GM21576 (cell line): ENCODE results near the gene RELL2.

Experiments used
- ATAC-seq: cut with Tn5 transposase; IDR thresholded peaks from one replicate; pipeline ENCODE4 v1.9.1; 2021; ENCODE audit warnings: mild to moderate bottlenecking, moderate library complexity; ENCODE audit not compliant: unreplicated experiment

Gene RELL2

DNA sequence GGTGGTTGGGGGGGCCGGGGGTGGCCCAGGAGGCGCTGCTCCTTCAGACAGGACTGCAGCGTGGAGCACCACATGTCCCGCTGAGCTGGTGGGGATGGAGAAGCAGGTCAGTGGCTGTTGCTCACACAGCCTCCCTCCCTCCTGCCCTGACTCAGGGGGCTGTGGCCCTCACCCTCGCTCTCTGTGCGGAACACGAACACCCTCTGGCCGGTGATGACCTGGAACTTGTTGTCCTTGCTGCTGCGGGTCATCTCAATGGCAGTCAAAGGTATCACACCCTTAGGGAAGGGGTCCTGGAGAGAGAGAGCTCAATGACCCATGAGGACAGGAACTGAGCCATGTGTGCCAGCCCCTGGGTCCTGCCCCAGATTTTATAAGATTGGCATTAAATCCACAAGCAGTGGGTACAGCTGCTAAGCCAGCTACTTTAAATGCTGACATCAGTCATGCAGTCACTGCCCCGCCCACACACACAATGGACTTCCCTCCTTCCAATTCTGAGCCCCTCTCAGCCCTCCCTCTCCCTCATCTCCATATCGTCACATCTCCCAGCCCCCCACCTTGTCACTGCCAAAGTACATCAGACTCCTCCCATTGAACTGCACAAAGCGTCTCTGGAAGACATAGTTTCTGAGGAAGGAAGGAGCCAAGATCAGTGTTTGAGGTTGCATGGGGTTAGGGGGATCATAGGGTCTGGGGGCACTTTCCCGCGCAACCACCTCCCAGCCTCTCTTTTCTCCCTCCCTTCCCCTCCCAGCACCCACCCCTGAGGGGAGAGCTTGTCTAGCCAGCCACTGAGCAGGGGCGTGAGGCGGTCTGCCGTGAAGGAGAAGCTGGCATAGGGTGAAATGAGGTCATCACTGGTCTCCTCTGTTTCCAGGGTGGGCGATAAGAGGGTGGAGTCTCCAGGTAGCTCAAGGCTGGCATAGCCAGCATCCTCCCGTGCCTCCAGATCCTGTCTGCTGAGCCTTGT lies 36.3 kb downstream of the RELL2 start:
- no peak for ATAC-seq

DNA sequence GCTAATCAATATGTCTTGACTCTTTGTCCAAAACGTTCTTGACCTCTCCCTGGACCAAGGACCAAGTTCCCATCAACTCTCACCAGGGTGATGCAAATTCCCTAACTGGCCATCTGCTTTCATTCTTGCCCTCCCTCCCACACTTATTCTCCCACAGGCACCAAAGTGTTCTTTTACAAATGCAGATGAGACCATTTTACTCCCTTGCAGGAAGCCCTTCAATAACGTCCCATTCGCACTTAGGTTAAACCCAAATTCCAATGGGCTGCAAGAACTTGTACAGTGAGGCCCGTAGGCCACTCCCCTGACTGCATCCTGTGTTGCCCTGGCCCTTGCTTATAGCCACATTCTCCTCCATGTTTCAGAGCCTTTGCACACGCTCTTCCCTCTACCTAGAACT lies 38.0 kb downstream of the RELL2 start:
- no peak for ATAC-seq

DNA sequence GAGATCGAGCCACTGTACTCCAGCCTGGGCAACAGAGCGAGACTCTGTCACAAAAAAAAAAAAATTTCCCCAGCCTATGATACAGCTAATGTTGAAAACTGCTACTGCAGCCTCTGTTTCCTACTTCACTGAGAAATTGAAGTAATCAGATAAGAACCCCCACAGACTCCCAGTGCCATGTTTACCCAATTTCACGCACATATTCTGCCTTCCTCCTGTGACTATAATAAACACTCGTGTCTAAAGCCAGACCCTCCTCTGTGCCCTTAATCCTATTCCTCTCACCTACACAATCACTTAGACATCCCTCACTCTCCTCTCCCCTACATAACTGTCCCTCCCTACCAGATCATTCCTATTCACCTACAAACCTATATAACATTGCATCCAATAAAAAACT lies 38.9 kb downstream of the RELL2 start:
- no peak for ATAC-seq

DNA sequence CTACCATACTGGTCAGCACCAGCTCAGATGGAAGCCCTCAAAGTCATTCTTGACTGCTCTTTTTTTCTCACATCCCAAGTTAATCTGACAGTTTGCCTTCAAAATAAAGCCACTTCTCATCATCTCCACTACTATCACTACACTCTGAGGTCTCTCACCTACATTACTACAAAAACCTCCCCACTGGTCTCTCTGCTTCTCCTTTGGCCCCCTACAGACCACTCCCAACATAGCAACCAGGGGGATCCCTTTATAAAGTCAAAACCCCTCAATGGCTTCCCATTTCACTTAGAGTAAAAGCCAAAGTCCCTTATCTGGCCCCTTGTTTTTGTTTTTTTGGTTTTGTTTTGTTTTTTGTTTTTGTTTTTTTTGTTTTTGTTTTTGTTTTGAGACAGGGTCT lies 40.6 kb downstream of the RELL2 start:
- no peak for ATAC-seq

DNA sequence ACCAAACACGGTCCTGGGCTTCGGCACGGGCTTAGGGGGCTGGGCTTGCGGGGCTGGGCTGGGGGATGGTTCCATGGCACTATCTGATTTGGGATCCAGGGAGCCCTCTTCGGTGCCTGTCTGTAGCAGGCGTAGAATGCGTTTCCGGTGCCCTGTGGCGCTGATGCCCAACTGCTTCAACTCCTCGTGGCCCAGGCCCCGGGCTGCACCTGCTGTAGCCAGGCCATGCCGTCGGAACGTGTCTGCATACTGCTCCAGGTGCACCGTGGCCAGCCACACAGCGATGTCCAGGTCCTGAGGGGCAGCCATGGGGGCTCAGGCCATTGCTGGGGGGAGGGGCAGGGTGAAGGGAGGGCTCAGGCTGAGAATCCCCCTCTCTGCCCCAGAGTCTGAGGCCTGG lies 43.4 kb downstream of the RELL2 start:
- ATAC-seq: no peak

DNA sequence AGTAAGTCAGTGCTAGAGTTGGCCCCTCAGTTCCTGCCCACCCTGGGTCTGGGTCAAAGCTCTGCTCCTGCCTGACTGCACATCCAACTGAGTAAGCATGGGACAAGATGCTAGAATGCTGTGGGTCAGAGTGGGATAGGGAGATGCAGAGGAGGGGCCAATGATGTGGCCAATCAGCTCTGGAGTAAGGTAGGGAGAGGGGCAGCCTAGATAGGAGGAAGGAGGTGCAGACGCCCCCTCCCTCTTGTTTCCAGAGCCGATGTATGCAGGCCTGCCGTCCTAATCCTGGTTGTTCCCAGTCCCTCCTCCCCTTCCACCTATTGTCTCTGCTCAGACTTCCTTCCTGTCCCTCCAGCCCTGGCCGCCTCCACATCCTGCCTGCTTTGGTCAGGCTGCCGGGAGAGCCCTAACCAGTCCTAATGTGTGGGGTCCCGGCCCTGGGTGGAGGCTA lies 44.0 kb downstream of the RELL2 start:
- ATAC-seq: no peak

DNA sequence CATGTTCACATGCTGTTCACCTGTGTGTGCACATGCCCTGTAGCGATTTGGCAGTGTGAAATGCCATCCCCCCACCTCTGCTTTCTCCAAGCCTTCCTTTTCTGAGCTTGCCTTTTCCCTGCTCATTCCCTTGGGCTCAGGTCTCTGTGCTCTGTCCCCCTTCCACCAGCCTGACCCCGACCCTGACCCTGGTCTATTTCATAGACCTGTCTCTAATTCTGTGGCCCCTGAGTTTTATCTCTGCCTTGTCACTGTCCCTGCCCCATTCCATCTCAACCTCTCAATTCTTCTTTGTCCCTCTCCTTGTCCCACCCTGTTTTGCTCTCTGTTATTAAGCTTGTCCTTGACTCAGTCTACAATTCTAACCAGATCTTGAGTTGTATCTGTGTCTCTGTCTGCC lies 44.5 kb downstream of the RELL2 start:
- no peak for ATAC-seq

DNA sequence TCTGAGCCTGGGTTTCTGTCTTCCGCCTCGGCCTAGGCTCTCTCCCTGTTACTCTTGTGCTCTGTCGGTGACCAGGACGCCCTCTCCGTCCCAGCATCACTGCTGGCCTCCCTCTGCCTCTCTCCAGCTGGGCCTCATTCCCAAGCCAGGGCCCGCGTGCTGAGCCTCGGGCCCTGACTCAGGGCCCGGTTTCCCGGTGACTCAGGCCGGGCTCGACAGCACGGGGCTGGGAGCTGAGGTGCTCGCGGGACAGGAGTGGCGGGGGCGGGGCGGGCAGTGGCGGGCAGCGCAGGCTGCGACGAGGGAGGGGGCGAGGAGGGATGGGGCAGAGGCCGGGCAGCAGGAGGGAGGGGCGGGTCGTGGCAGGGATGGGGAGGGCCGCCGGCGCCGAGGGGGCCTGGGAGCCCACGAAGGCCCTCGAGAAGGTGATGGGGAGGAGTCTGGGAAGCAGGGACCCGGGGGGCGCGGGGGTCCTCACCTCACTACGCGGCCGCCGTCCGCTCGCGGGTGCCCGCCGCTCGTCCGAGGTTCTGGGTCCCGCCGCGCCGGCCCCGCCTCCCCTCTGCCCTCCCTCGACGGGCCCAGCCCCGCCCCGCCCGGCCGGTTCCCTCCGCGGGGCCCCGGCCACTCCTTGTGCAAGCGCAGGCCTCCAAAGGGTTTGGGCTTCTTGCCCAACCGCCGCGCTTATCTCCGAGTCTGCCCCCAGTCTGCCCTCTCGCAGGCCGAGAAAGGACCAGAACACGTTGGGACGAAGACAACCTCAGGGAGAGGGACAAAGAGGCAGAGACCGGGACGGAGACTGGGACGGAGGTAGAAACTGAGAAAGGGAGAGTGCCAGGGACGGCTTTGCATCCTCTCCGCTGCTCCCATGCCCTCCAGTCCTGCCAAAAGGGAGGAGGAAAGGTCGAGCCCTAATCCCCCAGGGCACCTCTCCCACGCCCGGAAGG lies 45.2 kb downstream of the RELL2 start, which contains the start of gene ARAP3:
Gene ARAP3, minus strand, starts transcription at position 536 of the 947 bp plus-strand sequence. CDS start 1,744 bp downstream, outside the sequence.
- ATAC-seq: no peak

DNA sequence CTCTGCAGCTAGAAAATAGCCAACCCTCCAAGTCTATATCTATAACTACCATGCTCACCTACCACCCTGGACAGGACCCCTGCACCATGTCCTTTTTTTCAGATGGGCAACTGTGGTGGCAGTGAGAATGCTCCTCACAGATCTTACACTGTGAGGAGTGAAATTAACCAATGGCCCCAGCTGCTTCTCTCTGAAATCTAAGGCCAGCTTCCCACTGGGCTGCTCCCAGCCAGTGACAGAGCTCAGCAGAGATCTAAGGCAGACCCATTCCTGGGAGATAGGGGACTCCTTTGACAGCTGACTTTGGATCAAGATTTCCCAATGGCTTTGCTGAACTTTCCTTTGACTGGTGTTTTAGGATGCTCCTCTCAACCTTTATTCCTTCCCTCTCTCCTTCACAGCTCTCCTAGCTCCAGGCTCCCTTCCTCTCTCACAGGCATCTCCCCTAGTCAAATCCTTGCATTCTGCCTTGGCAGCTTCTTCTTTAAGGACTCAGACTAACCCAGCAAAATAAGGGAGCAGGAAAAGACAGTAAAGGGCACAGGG lies 46.9 kb downstream of the RELL2 start:
- ATAC-seq: no peak

DNA sequence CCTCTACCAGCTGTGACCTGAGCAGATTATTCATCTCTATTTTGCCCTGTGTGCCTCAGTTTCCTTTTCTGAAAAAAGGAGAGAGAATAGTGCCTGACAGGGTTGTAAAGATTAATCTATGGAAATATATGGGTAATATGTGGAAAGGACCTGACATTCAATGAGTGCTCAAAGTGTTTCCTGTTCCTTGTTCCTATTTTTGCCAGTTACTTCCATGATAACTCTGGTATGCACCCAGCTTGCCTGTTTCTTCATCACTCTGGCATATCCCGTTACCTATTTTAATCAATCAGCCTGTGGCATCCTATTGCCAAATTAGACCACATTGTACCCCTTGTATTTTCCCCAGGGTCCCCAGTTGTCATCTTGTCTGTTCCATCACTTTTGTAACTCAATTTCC lies 48.8 kb downstream of the RELL2 start:
- ATAC-seq: no peak

DNA sequence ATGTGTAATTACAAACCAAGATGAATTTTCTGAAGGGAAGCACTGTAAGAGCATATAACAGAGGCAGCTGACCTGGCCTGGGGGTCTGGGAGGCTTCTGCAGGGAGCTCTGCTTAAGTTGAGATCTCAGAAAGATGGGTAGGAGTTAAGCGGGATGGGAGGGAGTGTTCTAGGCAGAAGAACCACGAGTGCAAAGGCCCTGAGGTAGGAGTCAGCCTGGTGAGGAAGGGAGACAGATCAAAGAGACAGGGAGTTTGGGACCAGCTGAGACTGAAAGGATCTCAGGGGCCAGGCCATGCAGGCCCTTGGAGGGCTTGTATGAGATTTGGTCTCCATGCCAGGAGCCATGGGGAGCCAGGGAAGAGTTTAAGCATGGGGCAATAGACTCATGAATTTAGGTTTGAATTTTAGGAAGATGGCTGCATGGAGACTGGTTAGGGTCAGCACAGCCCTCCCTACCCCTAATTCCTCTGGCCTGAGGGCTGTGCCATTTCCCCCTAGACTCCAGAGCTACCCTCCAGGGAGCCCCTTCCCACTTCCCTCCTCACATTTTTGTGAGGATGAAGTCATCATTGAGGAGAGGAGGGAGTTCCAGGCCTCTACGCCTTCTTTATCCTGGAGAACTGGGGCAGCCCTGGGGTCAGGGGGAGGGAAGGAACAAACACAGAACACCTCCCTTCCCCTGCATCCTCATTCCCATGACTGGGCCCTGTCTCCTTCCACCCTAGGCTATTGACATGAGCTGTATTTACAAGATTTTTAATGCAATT lies 50.0 kb downstream of the RELL2 start:
- ATAC-seq: no peak
